NCI-H1105 treated with DMSO at 0.1 percent for 48 hours (cell line): ENCODE results near the gene GDE1.
"Not testable (repeated sequence)": the region's sequence is repeated elsewhere in the genome, so short reads cannot be mapped to it uniquely, and the experiment has no call there.

Experiments used
- DNase-seq: peaks from one replicate; lab custom pipeline; 2025; lab: John Stamatoyannopoulos, UW

GDE1 gene

GRCh38 chr16:19521471-19522396 is at the start of gene GDE1:
Gene GDE1, minus strand, starts transcription at chr16:19522098. Its CDS starts 134 bp downstream, at chr16:19521964.
- DNase-seq, result peak; percentile 81

DNA sequence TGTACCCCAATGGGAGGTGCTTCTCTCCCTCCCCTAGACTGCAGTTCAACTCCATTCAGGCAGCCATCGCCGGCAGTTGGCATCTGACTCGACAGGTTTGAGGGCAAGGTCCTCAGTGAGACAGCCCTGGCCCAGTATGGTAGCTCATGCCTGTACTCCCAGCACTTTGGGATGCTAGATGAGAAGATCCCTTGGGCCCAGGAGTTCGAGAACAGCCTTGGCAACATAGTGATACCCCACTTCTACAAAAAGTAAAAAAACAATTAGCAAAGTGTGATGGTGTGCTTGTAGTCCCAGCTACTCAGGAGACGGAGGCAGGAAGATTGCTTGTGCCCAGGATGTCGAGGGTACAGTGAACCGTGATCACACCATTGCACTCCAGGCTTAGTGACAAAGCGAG is 45.7 kb upstream of the GDE1 start:
- DNase-seq, result no peak

DNA sequence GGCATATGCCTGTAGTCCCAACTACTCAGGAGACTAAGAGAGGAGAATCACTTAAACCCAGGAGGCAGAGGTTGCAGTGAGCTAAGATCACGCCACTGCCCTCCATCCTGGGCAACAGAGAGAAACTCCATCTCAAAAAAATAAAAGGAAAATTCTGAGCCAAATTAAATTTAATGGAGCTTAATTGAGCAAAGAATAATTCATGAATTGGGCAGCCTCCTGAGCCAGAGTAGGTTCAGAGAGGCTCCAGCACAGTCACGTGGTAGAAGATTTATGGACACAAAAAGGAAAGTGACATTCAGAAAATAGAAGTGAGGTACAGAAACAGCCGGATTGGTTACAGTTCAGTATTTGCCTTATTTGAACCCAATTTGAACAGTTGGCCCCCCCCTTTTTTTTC is 44.5 kb upstream of the GDE1 start:
- DNase-seq, result no peak

GRCh38 chr16:19563377-19563776 is 41.5 kb upstream of the GDE1 start:
- DNase-seq, result no peak

DNA sequence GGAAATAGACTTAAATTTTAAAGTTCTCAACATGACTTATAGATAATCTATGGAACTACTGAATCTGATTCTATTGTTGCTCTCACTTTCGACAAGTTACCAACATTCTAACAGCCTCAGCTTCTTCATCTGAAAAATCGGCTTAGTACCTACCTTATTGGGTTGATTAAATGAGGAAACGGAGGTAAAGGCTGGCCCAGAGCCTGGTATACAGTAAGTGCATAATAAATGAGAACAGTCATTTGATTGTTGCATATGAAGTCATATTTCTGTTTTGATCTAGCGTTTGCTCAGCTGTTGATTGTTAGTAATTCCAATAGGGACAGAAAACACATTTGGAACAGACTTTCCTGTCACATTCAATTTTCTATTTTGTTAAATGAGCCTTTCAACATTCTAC is 38.2 kb upstream of the GDE1 start:
- DNase-seq, result no peak

GRCh38 chr16:19559242-19559910 is 37.5 kb upstream of the GDE1 start:
- peak; percentile 19 for DNase-seq

DNA sequence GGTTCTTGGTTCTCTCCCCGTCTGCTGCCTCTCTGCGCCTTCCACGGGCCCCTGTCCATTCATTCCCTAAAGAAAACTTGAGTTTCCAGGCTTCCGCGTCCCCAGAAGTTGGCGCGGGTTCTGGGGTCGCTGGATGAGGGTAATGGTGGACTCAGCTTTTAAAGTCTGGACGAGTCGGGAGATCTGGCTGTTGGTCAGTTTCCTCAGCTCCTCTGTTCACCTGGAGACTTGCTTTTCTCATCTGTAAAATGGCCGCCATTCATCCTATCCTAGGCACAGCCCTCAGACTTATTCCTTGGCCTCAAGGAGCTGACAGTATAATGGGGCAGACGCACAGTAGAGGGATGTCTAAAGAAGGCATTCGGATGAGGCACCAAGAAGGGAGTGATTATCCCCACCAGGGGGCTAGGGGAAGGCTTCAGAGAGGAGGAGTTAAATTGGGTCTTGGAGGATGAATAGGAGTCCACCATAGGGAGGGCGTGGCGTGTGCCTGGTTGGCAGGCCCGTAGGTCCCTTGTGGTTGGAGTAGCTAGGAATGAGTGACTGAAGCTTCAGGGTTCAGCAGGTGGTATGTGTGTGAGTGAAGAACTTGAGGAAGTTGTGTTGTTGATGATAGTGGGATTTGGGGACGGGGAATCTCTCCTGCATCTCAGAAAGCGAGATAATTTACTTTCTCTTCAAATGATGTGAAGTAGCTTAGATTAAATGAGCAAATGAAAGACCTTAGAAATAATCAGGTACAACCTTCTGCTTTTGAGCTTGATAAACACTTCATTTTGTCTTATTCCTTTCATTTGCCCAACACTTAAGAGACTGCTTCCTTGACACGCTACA is 34.3 kb upstream of the GDE1 start:
- no peak for DNase-seq

GRCh38 chr16:19555186-19555937 is 33.5 kb upstream of the GDE1 start, which contains the start of gene VPS35L:
Gene VPS35L, plus strand, starts transcription at chr16:19555703. Its CDS starts 27 bp downstream, at chr16:19555730.
- DNase-seq, result peak; percentile 93

GRCh38 chr16:19549673-19550072 is 27.8 kb upstream of the GDE1 start:
- DNase-seq, result no peak

DNA sequence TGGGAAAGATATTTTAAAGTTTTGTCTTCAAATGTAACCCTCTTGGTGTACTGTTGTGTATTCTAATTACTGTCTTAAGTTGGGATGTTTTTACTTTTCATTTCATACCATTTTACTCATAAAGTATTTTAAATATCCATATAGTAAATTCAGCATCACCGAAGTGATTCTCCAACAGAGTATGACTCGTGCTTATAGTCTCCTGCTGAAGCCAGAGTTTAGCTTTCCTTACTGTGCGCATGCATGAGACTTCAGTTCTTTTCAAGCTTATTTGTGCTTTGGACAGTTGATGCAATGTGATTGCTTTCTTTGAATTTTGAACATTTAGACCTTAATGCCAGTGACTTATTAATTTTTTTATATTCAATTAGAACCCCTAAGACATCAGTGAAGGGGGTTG is 26.2 kb upstream of the GDE1 start:
- DNase-seq, result no peak

- not testable (repeated sequence) for DNase-seq
These were observed 21.5 kb upstream of the GDE1 start for GRCh38 chr16:19543278-19543996.

DNA sequence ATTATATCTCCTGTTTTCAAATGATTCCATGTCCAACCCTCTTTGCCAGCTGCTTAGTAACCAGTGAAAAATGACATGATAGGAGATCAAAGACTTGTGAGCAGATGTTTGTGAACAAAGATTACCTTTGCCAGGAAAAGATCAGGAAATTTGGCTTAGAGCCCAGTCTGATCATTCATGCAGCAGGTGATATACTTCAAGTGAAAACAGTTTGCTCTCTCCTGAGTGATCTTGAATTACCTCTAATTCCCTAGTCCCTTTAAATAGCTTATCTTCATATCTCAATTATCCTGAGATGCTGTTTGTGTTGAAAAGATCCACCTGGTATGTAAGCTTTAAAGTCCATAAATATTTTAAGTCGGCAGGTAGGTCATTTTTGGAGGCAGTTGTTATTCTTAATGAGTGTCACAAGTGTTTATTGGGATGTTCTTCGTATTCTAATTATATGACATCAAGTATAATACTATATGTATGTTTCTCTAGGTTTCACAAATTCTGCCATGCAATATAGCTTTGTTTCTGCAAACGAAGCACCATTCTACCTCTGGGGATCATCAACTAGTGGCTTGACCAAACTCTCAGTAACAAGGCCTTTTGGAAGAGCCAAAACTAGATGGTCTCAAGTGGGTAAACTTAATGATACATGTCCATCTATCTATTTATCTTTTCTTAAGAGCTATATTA is 20.4 kb upstream of the GDE1 start:
- peak; percentile 95 for DNase-seq

DNA sequence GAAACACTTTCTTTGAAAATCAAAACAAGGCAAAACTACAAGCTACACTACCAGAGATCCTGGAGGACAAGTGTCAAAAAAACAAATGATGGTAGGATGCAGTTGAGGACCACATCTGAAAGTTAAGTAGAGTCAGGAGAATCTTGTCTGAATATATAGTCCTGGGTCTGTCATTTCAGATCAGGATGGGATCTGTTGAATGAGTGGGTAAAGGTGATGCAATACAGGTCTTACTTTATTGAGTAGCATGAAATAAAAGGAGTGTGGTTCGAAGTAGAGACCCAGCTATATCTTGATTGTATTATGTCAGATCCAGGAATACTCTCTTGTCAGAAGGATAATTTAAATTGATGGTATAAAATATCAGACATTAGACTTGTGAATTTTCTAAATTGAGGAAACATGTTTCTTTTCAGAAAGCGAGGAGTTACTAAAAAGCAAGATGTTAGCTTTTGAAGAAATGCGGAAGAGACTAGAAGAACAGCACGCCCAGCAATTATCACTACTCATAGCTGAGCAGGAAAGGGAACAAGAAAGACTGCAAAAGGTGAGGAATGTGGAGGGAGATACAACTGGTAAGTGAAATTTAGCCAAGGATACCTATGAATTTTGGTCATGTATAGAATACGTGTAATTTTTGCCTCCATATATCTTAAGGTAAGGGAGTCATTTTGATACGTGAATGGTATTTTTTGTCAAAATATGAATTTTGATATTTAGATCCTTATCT is 18.5 kb upstream of the GDE1 start:
- DNase-seq, result no peak

DNA sequence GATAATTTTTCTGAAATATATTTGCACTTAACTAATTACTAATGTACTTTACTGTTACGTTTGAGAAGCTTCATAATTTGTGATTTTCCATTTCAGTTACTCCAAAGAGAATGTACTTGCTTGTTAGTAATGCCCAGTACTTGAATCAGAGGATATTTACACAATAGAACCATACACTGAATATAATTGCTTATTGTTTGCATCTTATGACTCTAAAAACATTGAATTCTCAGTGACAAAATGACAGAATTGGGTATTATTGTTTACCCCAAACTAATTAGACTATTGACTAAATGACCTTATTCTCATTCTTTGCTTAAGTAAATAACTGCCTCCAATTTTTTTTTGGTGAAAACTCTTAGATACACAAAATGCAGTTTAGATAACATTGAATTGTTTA is 10.7 kb upstream of the GDE1 start:
- DNase-seq, result no peak

GRCh38 chr16:19528666-19529065 is 6.8 kb upstream of the GDE1 start:
- no peak for DNase-seq

DNA sequence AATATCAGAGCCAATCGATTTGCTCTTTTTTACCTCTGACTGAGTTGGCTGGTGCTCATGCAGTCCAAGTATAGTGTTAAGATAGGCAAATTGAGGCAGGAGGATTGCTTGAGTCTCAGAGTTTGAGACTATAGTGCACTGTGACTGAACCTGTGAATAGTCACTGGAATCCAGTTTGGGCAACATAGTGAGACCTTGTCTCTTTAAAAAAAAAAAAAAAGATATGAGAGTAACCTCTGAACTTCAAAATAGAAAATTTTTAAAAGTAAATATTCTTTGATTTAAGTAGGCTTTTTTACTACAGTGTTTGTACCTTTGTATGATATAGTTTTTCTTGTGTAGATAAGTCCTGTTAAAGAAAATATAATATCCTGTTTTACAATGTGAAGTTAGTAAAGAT is 5.3 kb upstream of the GDE1 start:
- no peak for DNase-seq

DNA sequence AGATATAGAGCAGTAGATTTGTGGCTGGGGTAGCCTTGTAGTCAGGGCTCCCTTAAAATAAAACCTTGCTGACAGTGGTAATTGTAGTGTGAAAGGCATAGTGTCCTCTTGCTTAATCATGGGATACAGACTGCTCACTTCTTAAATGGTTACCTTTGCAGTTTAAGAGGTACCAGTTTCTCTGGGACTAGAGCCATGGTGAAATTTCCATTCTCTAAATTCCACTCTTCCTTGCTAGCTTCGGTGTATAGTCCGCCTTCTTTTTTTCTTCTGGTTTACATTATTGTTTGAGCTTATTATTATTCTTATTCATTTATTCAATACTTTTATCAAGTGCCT is 3.5 kb upstream of the GDE1 start:
- no peak for DNase-seq

- peak; percentile 57 for DNase-seq
These were observed 2.9 kb upstream of the GDE1 start for GRCh38 chr16:19524616-19525384.

GRCh38 chr16:19524356-19524615 is 2.4 kb upstream of the GDE1 start:
- no peak for DNase-seq
